Measurements from ENCODE around the gene ESYT3.

ESYT3 gene

GRCh38 chr3:138434276-138434874 lies at the start of gene ESYT3:
ESYT3 (plus strand) TSS chr3:138434616; CDS start chr3:138434799, 183 bp downstream.
- DNase-seq (ENCODE audit: low read depth, low spot score), result no peak

GRCh38 chr3:138384976-138385375 lies 49.4 kb upstream of the ESYT3 start:
- no peak for DNase-seq (ENCODE audit: low read depth, low spot score)

- no peak for DNase-seq (ENCODE audit: low read depth, low spot score)
Measured at GRCh38 chr3:138389144-138389601, 45.2 kb upstream of the ESYT3 start.

- no peak for DNase-seq (ENCODE audit: low read depth, low spot score)
Measured at GRCh38 chr3:138389841-138390581, 44.4 kb upstream of the ESYT3 start.

- no peak for DNase-seq (ENCODE audit: low read depth, low spot score)
Measured at GRCh38 chr3:138390582-138390932, 43.9 kb upstream of the ESYT3 start.

- no peak for DNase-seq (ENCODE audit: low read depth, low spot score)
Measured at GRCh38 chr3:138394156-138394555, 40.3 kb upstream of the ESYT3 start.

- no peak for DNase-seq (ENCODE audit: low read depth, low spot score)
Measured at GRCh38 chr3:138394686-138395085, 39.7 kb upstream of the ESYT3 start.

- DNase-seq (ENCODE audit: low read depth, low spot score), result no peak
Measured at GRCh38 chr3:138395865-138396751, 38.3 kb upstream of the ESYT3 start.

- no peak for DNase-seq (ENCODE audit: low read depth, low spot score)
Measured at GRCh38 chr3:138396752-138397410, 37.5 kb upstream of the ESYT3 start.

- no peak for DNase-seq (ENCODE audit: low read depth, low spot score)
Measured at GRCh38 chr3:138397983-138398382, 36.4 kb upstream of the ESYT3 start.

- no peak for DNase-seq (ENCODE audit: low read depth, low spot score)
Measured at GRCh38 chr3:138398791-138399575, 35.4 kb upstream of the ESYT3 start.

- no peak for DNase-seq (ENCODE audit: low read depth, low spot score)
Measured at GRCh38 chr3:138399766-138400165, 34.6 kb upstream of the ESYT3 start.

GRCh38 chr3:138400651-138401070 lies 33.8 kb upstream of the ESYT3 start:
- DNase-seq (ENCODE audit: low read depth, low spot score), result no peak

- DNase-seq (ENCODE audit: low read depth, low spot score), result no peak
Measured at GRCh38 chr3:138401834-138402233, 32.6 kb upstream of the ESYT3 start.

GRCh38 chr3:138404121-138404520 lies 30.3 kb upstream of the ESYT3 start:
- no peak for DNase-seq (ENCODE audit: low read depth, low spot score)

GRCh38 chr3:138405001-138405400 lies 29.4 kb upstream of the ESYT3 start:
- no peak for DNase-seq (ENCODE audit: low read depth, low spot score)

GRCh38 chr3:138405486-138405885 lies 28.9 kb upstream of the ESYT3 start:
- no peak for DNase-seq (ENCODE audit: low read depth, low spot score)

GRCh38 chr3:138406606-138407005 lies 27.8 kb upstream of the ESYT3 start:
- DNase-seq (ENCODE audit: low read depth, low spot score), result no peak

- no peak for DNase-seq (ENCODE audit: low read depth, low spot score)
Measured at GRCh38 chr3:138407236-138407907, 27.0 kb upstream of the ESYT3 start.
